PC-9 (cell line): Measurements from ENCODE around the gene URB1. TPM values are rescaled to one million over a fixed set of nuclear protein-coding genes. Genes with fewer than 3 reads are reported as not detected.

ENCODE experiments used
- BruUV-seq: library from RNA; stranded (reverse); fragments of 400-500 nt; replicated peaks from 2 replicates; lab custom pipeline; 2021; lab: Mats Ljungman, UMichigan
- CTCF ChIA-PET: fragments of 300-600 bp; sonication (Branson Sonifier 250); formaldehyde crosslinking; loops from one replicate; lab custom pipeline; 2022; ENCODE audit warnings: antibody characterized with exemption; lab: Charles Lee
- POLR2A ChIA-PET: fragments of 300-600 bp; sonication (Branson Sonifier 250); formaldehyde crosslinking; loops from one replicate; lab custom pipeline; 2022; ENCODE audit warnings: antibody characterized with exemption; ENCODE audit not compliant: unreplicated experiment; lab: Charles Lee
- DNase-seq, 2 experiments: peaks; one replicate each; pipeline versions ENCODE4 v3.0.0 to v3.0.0-alpha.2; 2015 to 2022; ENCODE audit warnings: mixed read lengths in 1 of 2
- H2AFZ ChIP-seq: fragments of 200-600 bp; sonication (generic); 2 replicates; pipeline ENCODE4 v1.8.1; 2017; ENCODE audit warnings: antibody characterized with exemption
- H3F3A ChIP-seq: fragments of 200-600 bp; sonication (generic); 2 replicates; pipeline ENCODE4 v1.8.1; 2017; ENCODE audit warnings: antibody characterized with exemption, mild to moderate bottlenecking, low read depth; ENCODE audit not compliant: insufficient read depth
- H3K27ac ChIP-seq: fragments of 200-600 bp; sonication (generic); 2 replicates; pipeline ENCODE4 v1.6.1; 2016; ENCODE audit warnings: mixed run types
- H3K27me3 ChIP-seq: fragments of 200-600 bp; sonication (generic); 2 replicates; pipeline ENCODE4 v1.6.1; 2016; ENCODE audit warnings: low read depth, mixed run types; ENCODE audit not compliant: insufficient read depth
- H3K36me3 ChIP-seq: fragments of 200-600 bp; sonication (generic); 2 replicates; pipeline ENCODE4 v1.6.1; 2016; ENCODE audit warnings: low read depth, mixed run types
- H3K4me1 ChIP-seq: fragments of 200-600 bp; sonication (generic); replicated peaks from 2 replicates; pipeline ENCODE4 v1.6.1; 2016; ENCODE audit warnings: mixed run types; ENCODE audit not compliant: insufficient read depth
- H3K4me2 ChIP-seq: fragments of 200-600 bp; sonication (generic); 2 replicates; pipeline ENCODE4 v1.6.1; 2017; ENCODE audit warnings: mixed run types
- H3K4me3 ChIP-seq: fragments of 200-600 bp; sonication (generic); 2 replicates; pipeline ENCODE4 v1.6.1; 2016; ENCODE audit warnings: mixed run types
- H3K79me2 ChIP-seq: fragments of 200-600 bp; sonication (generic); 2 replicates; pipeline ENCODE4 v1.6.1; 2017; ENCODE audit warnings: low read depth, mixed run types
- H3K9me2 ChIP-seq: fragments of 200-600 bp; sonication (generic); 2 replicates; pipeline ENCODE4 v1.8.1; 2017; ENCODE audit warnings: mild to moderate bottlenecking; ENCODE audit not compliant: insufficient read depth
- H3K9me3 ChIP-seq: fragments of 200-600 bp; sonication (generic); 2 replicates; pipeline ENCODE4 v1.8.1; 2016; ENCODE audit warnings: low read depth; ENCODE audit not compliant: insufficient read depth
- H4K20me1 ChIP-seq: fragments of 200-600 bp; sonication (generic); 2 replicates; pipeline ENCODE4 v1.8.1; 2017; ENCODE audit not compliant: insufficient read depth
- CTCF ChIP-seq: fragments of 200-600 bp; sonication (generic); conservative IDR thresholded peaks from 2 replicates; pipeline ENCODE4 v1.6.1; 2017; ENCODE audit warnings: mixed run types, antibody characterized with exemption, mild to moderate bottlenecking, moderate library complexity
- EZH2 ChIP-seq: fragments of 200-600 bp; sonication (generic); IDR thresholded peaks from 2 replicates; pipeline ENCODE4 v1.8.0; 2017; ENCODE audit warnings: antibody characterized with exemption, low read depth
- intact Hi-C: fragments of 100-400 bp; cut with micrococcal nuclease; formaldehyde crosslinking; loops from one replicate; pipeline ENCODE4 v1.10.0; 2022; ENCODE audit not compliant: unreplicated experiment
- total RNA-seq: library from RNA; stranded (reverse); gene quantifications from 2 replicates; pipeline ENCODE4 v1.2.3, GENCODE V29; 2021

The URB1 gene
- total RNA-seq, 1 experiment from 2014 or later = 11.0 TPM

GRCh38 chr21:32427958-32428623, 35.3 kb upstream of the URB1 start:
- H3K27ac ChIP-seq = no peak overlapping the region
- H3K4me2 ChIP-seq = no peak overlapping the region
- intact Hi-C loops = no loop called here
- BruUV-seq = no TSS peak
- no peaks in the 10 kb centered on the region for H3F3A ChIP-seq
- TF ChIP-seq CTCF (no peak), EZH2 (no peak)
- no peaks in the 10 kb centered on the region for H3K79me2 ChIP-seq
- no peaks in the 10 kb centered on the region for H3K27me3 ChIP-seq
- H3K9me3 ChIP-seq = no peaks in the 10 kb centered on the region
- no peaks in the 10 kb centered on the region for H3K36me3 ChIP-seq
- no peaks in the 10 kb centered on the region for H3K4me1 ChIP-seq
- no peak overlapping the region for H2AFZ ChIP-seq
- DNase-seq = no peak
- H4K20me1 ChIP-seq = no peaks in the 10 kb centered on the region
- ChIA-PET POLR2A (no interaction called here), CTCF (no interaction called here)
- H3K9me2 ChIP-seq = no peaks in the 10 kb centered on the region
- H3K4me3 ChIP-seq = no peak overlapping the region

- POLR2A ChIA-PET = no interaction called here
- no peaks in the 10 kb centered on the region for H3K36me3 ChIP-seq
- no peaks in the 10 kb centered on the region for H4K20me1 ChIP-seq
- no peaks in the 10 kb centered on the region for H3K4me1 ChIP-seq
- intact Hi-C loops = no loop called here
- no peak overlapping the region for H3K27ac ChIP-seq
- no peak overlapping the region for H2AFZ ChIP-seq
- H3K79me2 ChIP-seq = no peaks in the 10 kb centered on the region
- H3K27me3 ChIP-seq = no peaks in the 10 kb centered on the region
- H3K4me3 ChIP-seq = no peak overlapping the region
- no peaks in the 10 kb centered on the region for H3F3A ChIP-seq
- TF ChIP-seq CTCF (no peak), EZH2 (no peak)
- no peaks in the 10 kb centered on the region for H3K9me2 ChIP-seq
- CTCF ChIA-PET = no interaction called here
- H3K4me2 ChIP-seq = no peak overlapping the region
- no peak for DNase-seq
- no TSS peak for BruUV-seq
- H3K9me3 ChIP-seq = no peaks in the 10 kb centered on the region
Measured at GRCh38 chr21:32426592-32427051, 33.8 kb upstream of the URB1 start.

GRCh38 chr21:32426066-32426465, 33.3 kb upstream of the URB1 start:
- POLR2A ChIA-PET = no interaction called here
- no peaks in the 10 kb centered on the region for H3K36me3 ChIP-seq
- BruUV-seq = no TSS peak
- no peaks in the 10 kb centered on the region for H4K20me1 ChIP-seq
- CTCF ChIA-PET = no interaction called here
- DNase-seq = no peak
- no peaks in the 10 kb centered on the region for H3K4me1 ChIP-seq
- no peaks in the 10 kb centered on the region for H3K27me3 ChIP-seq
- no peaks in the 10 kb centered on the region for H3K9me3 ChIP-seq
- no peaks in the 10 kb centered on the region for H3K79me2 ChIP-seq
- intact Hi-C loops = no loop called here
- no peak overlapping the region for H3K4me3 ChIP-seq
- H3K4me2 ChIP-seq = no peak overlapping the region
- H3F3A ChIP-seq = no peaks in the 10 kb centered on the region
- H3K27ac ChIP-seq = no peak overlapping the region
- no peak overlapping the region for H2AFZ ChIP-seq
- TF ChIP-seq CTCF (no peak), EZH2 (no peak)
- no peaks in the 10 kb centered on the region for H3K9me2 ChIP-seq
